Measurements from ENCODE around the gene DNAH7.
"Not testable (repeated sequence)": the region's sequence is repeated elsewhere in the genome, so short reads cannot be mapped to it uniquely, and the experiment has no call there.

The DNAH7 gene

GRCh38 chr2:195959341-195959740 lies 109.3 kb downstream of the DNAH7 start:
- DNase-seq, result no peak

GRCh38 chr2:195956725-195957124 lies 111.9 kb downstream of the DNAH7 start:
- DNase-seq, result no peak

- DNase-seq, result no peak
Observed at GRCh38 chr2:195945056-195945455, 123.6 kb downstream of the DNAH7 start.

GRCh38 chr2:195937176-195937575 lies 131.5 kb downstream of the DNAH7 start:
- DNase-seq, result no peak

- no peak for DNase-seq
Observed at GRCh38 chr2:195934484-195934883, 134.2 kb downstream of the DNAH7 start.

GRCh38 chr2:195929531-195929930 lies 139.1 kb downstream of the DNAH7 start:
- DNase-seq, result no peak

GRCh38 chr2:195925120-195925519 lies 143.5 kb downstream of the DNAH7 start:
- DNase-seq, result no peak

GRCh38 chr2:195923889-195924288 lies 144.7 kb downstream of the DNAH7 start:
- no peak for DNase-seq

GRCh38 chr2:195917021-195917600 lies 151.5 kb downstream of the DNAH7 start:
- not testable (repeated sequence) for DNase-seq

GRCh38 chr2:195912079-195912478 lies 156.6 kb downstream of the DNAH7 start:
- no peak for DNase-seq

GRCh38 chr2:195910570-195910969 lies 158.1 kb downstream of the DNAH7 start:
- no peak for DNase-seq

- no peak for DNase-seq
Observed at GRCh38 chr2:195909926-195910325, 158.7 kb downstream of the DNAH7 start.

- DNase-seq, result no peak
Observed at GRCh38 chr2:195907474-195907873, 161.2 kb downstream of the DNAH7 start.

GRCh38 chr2:195903956-195904355 lies 164.7 kb downstream of the DNAH7 start:
- no peak for DNase-seq

GRCh38 chr2:195902857-195903256 lies 165.8 kb downstream of the DNAH7 start:
- no peak for DNase-seq

- DNase-seq, result no peak
Observed at GRCh38 chr2:195899226-195899625, 169.4 kb downstream of the DNAH7 start.

GRCh38 chr2:195898505-195899191 lies 170.0 kb downstream of the DNAH7 start:
- DNase-seq, result peak; percentile 60

GRCh38 chr2:195891081-195891480 lies 177.6 kb downstream of the DNAH7 start:
- DNase-seq, result no peak

GRCh38 chr2:195879153-195879552 lies 189.5 kb downstream of the DNAH7 start:
- no peak for DNase-seq

- no peak for DNase-seq
Observed at GRCh38 chr2:195871326-195871725, 197.3 kb downstream of the DNAH7 start.

- DNase-seq, result no peak
Observed at GRCh38 chr2:195864316-195864715, 204.3 kb downstream of the DNAH7 start.

GRCh38 chr2:195863564-195863963 lies 205.1 kb downstream of the DNAH7 start:
- DNase-seq, result no peak

- no peak for DNase-seq
Observed at GRCh38 chr2:195863121-195863520, 205.5 kb downstream of the DNAH7 start.

- no peak for DNase-seq
Observed at GRCh38 chr2:195861821-195862220, 206.8 kb downstream of the DNAH7 start.

- no peak for DNase-seq
Observed at GRCh38 chr2:195859513-195859912, 209.1 kb downstream of the DNAH7 start.

All from NCI-H1105 (cell line).